ENCODE data around the gene MYO1E. TPM values are rescaled to one million over a fixed set of nuclear protein-coding genes. Genes with fewer than 3 reads are reported as not detected.
A peak's percentile ranks its signal among the peaks of the same experiment; 100 is the strongest.
"Not testable (repeated sequence)": the region's sequence is repeated elsewhere in the genome, so short reads cannot be mapped to it uniquely, and the experiment has no call there.

Gene MYO1E
- total RNA-seq, 1 donor from 2014 or later: 33.6 TPM

DNA sequence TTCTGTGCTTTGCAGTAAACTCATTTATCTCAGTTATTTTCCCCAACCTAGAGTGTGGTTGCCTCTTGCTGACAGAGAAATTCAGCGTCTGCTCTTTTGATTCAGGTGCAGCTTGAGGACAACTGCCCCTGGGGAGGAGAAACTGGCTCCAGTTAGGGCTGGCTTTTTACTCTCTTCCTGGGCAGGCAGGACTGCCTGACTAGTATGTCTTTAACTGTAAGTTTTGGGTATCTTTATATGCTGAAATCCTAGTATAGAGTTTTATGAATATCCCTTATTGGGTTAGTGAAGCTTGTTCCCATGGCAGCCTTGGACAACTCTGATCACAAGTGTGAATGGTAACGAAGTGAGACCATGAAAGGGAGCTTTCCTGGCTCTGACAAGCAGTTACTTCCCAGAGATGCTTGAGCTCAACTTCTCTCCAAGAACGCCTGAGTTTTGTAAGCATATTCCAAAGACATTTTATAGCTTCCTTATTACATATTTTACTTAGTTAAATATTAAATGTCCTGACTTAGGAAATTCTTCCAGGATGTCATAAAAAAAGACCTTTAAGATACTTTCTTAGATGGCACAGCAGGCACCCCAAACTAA is 240.6 kb downstream of the MYO1E start:
- Mint-ChIP-seq H3K27ac (no peak overlapping the region), H3K9me3 (peaks cover 21% of the 10 kb centered on the region), H3K36me3 (ENCODE audit: low read depth) (peaks cover 63% of the 10 kb centered on the region), H3K4me3 (no peak overlapping the region), H3K4me1 (ENCODE audit: low read depth) (peaks cover 6% of the 10 kb centered on the region), H3K27me3 (ENCODE audit: insufficient read depth) (no peaks in the 10 kb centered on the region)
- intact Hi-C loops (cut with micrococcal nuclease): no loop called here
- no peak for DNase-seq (ENCODE audit: low spot score)

DNA sequence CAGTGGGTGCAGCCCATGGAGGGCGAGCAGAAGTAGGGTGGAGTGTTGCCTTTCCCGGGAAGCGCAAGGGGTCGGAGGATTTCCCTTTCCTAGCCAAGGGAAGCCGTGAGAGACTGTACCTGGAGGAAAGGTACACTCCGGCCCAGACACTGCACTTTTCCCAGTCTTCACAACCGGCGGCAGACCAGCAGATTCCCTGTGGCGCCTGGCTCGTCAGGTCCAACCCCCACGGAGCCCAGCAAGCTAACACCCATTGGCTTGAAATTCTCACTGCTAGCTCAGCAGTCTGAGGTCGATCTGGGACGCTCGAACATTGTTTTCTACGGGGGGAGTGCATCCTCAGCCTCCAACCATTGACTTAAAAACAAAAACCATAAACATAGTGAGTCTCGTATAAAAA is 241.2 kb downstream of the MYO1E start:
- Mint-ChIP-seq H3K36me3 (ENCODE audit: low read depth) (peaks cover 69% of the 10 kb centered on the region), H3K27ac (no peak overlapping the region), H3K27me3 (ENCODE audit: insufficient read depth) (no peaks in the 10 kb centered on the region), H3K4me3 (no peak overlapping the region), H3K9me3 (peaks cover 21% of the 10 kb centered on the region), H3K4me1 (ENCODE audit: low read depth) (peaks cover 6% of the 10 kb centered on the region)
- intact Hi-C loops (cut with micrococcal nuclease): no loop called here
- DNase-seq (ENCODE audit: low spot score): no peak

DNA sequence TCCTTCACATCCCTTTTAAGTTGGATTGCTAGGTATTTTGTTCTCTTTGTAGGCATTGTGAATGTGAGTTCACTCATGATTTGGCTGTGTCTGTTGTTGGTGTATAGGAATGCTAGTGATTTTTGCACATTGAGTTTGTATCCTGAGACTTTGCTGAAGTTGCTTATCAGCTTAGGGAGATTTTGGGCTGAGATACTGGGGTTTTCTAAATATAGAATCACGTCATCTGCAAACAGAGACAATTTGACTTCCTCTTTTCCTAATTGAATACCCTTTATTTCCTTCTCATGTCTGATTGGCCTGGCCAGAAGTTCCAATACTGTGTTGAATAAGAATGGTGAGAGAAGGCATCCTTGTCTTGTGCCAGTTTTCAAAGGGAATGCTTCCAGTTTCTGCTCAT is 245.4 kb downstream of the MYO1E start:
- Mint-ChIP-seq H3K9me3 (peaks cover 21% of the 10 kb centered on the region), H3K36me3 (ENCODE audit: low read depth) (peaks cover 83% of the 10 kb centered on the region)
- intact Hi-C loops (cut with micrococcal nuclease); H3K4me1 Mint-ChIP-seq (ENCODE audit: low read depth); H3K27me3 Mint-ChIP-seq (ENCODE audit: insufficient read depth); H3K27ac Mint-ChIP-seq; H3K4me3 Mint-ChIP-seq; DNase-seq (ENCODE audit: low spot score): not testable (repeated sequence)

DNA sequence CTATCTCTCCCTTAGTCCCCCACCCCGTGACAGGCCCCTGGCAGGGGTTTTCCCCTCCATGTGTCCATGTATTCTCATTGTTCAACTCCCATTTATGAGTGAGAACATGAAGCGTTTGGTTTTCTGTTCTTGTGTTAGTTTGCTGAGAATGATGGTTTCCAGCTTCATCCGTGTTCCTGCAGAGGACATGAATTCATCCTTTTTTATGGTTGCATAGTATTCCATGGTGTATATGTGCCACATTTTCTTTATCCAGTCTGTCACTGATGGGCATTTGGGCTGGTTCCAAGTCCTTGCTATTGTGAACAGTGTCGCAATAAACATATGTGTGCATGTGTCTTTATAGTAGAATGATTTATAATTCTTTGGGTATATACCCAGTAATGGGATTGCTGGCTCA is 247.0 kb downstream of the MYO1E start:
- Mint-ChIP-seq H3K36me3 (ENCODE audit: low read depth) (peaks cover 79% of the 10 kb centered on the region), H3K9me3 (peaks cover 21% of the 10 kb centered on the region)
- H3K4me1 Mint-ChIP-seq (ENCODE audit: low read depth); H3K27ac Mint-ChIP-seq; intact Hi-C loops (cut with micrococcal nuclease); H3K4me3 Mint-ChIP-seq; DNase-seq (ENCODE audit: low spot score); H3K27me3 Mint-ChIP-seq (ENCODE audit: insufficient read depth): not testable (repeated sequence)

DNA sequence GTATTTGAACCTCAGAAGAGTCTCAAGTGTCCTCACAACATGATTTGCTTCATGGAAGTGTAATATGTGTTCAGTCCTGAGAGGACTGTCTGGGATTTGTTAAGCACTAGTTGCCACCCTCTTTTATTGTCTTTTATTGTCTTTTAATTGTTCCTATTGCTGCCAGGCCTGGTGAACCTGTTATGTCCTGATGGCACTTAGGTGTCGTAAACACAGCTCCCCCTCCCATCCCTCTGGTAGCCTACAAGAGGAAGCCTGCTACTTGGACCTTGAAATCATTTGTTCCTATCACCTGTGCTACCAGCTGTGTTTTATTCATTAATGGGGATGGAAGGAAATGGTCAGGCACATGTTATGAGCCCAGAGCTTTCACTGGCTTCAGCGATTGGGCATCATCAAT is 248.4 kb downstream of the MYO1E start:
- Mint-ChIP-seq H3K36me3 (ENCODE audit: low read depth) (peaks cover 73% of the 10 kb centered on the region), H3K9me3 (peaks cover 10% of the 10 kb centered on the region), H3K4me3 (no peak overlapping the region), H3K27me3 (ENCODE audit: insufficient read depth) (no peaks in the 10 kb centered on the region), H3K27ac (no peak overlapping the region), H3K4me1 (ENCODE audit: low read depth) (peaks cover 6% of the 10 kb centered on the region)
- intact Hi-C loops (cut with micrococcal nuclease): no loop called here
- DNase-seq (ENCODE audit: low spot score): no peak

DNA sequence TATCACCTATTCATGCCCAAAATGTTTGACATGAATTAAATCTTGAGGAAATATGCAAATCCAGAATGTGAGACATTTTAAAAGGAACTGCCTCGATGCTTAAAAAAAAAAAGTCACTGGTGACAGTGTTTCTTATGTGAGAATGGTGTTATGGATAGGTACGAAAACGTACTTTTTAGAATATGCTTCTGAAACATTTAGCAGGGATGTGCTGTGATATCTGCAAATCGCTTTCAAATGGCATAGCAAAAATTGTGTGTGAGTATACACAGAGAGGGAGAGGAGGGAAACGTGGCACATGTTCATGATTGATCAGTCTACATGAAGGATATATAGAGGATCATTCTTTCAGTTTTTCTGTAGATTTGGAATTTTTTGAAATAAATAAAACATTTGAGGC is 251.7 kb downstream of the MYO1E start:
- Mint-ChIP-seq H3K9me3 (no peaks in the 10 kb centered on the region), H3K4me3 (no peak overlapping the region), H3K27ac (no peak overlapping the region), H3K27me3 (ENCODE audit: insufficient read depth) (no peaks in the 10 kb centered on the region), H3K4me1 (ENCODE audit: low read depth) (no peaks in the 10 kb centered on the region), H3K36me3 (ENCODE audit: low read depth) (peaks cover 61% of the 10 kb centered on the region)
- DNase-seq (ENCODE audit: low spot score): no peak
- intact Hi-C loops (cut with micrococcal nuclease): no loop called here

DNA sequence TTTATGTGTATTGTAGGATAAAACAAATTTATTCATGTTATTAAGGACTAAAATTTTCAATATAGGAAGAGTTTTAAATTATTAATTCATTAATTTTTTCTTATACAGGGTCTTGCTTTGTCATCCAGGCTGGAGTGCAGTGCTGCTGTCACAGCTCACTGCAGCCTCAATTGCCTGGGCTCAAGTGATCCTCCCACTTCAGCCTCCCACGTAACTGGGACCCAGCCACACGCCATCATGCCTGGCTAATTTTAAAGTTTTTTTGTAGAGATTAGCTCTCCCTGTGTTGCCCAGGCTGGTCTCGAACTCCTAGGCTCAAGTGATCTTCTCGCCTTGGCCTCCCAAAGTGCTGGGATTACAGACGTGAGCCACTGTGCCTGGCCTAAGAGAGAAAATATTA is 253.0 kb downstream of the MYO1E start:
- no peak for DNase-seq (ENCODE audit: low spot score)
- H3K27me3 Mint-ChIP-seq (ENCODE audit: insufficient read depth): no peaks in the 10 kb centered on the region
- H3K4me3 Mint-ChIP-seq: no peak overlapping the region
- H3K4me1 Mint-ChIP-seq (ENCODE audit: low read depth): no peaks in the 10 kb centered on the region
- H3K27ac Mint-ChIP-seq: no peak overlapping the region
- intact Hi-C loops (cut with micrococcal nuclease): no loop called here
- peaks cover 58% of the 10 kb centered on the region for H3K36me3 Mint-ChIP-seq (ENCODE audit: low read depth)
- H3K9me3 Mint-ChIP-seq: no peaks in the 10 kb centered on the region

DNA sequence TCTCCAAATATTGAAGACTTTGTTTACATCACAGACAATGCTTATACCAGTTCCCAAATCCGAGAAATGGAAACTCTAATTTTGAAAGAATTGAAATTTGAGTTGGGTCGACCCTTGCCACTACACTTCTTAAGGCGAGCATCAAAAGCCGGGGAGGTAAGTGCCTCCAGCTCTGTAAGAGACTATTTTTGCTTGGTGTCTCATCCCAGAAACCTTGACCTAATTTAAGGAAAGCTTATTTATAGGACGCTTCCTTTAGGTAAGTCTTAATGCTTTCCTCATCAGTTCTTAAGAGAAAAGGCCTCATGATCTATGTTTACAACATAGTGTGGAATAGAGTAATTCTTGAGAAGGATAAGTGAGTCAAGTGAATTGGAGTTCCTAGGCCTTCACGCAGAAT is 255.9 kb downstream of the MYO1E start:
- intact Hi-C loops (cut with micrococcal nuclease): no loop called here
- Mint-ChIP-seq H3K4me1 (ENCODE audit: low read depth) (peaks cover 5% of the 10 kb centered on the region), H3K27me3 (ENCODE audit: insufficient read depth) (no peaks in the 10 kb centered on the region), H3K9me3 (no peaks in the 10 kb centered on the region), H3K36me3 (ENCODE audit: low read depth) (peaks cover 51% of the 10 kb centered on the region), H3K4me3 (no peak overlapping the region), H3K27ac (no peak overlapping the region)
- no peak for DNase-seq (ENCODE audit: low spot score)

DNA sequence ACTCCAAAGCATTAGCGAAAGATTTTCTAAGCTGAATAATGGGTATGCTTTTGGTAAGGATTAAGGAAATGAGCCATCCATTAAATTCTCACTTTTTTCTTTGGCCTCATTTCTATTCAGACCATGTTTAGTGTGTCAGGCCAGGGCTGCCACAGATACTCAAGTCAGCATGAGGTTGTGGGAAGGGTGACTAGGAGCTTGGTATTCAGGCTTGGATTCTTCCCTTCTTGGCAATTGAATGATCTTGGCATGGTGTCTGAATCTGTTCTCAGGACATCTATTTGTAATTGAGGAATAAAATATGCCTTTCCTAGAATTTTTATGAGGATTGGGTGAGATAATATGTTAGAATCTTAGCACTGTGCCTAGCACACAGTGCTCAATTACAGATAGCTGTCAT is 256.5 kb downstream of the MYO1E start:
- intact Hi-C loops (cut with micrococcal nuclease): no loop called here
- H3K4me3 Mint-ChIP-seq: no peak overlapping the region

DNA sequence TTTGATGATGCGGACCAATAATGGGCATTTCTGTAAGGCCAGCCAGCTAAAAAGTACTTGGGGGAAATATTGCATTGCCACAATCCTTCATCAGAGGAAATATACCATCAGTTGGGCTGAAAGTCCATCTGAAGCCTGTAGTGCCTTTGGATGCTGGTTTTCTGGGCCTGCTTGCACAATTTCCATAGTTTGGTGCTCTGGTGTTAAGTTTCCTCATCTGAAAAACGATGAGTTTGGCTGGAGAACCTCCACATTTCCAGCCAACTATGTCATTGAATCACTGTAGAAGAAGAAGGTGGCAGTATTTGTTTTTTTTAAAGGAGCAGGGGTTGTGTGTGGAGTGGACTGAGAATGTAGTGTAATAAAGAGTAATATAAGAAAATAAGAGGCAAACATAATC is 257.6 kb downstream of the MYO1E start:
- Mint-ChIP-seq H3K4me1 (ENCODE audit: low read depth) (peaks cover 20% of the 10 kb centered on the region), H3K9me3 (no peaks in the 10 kb centered on the region), H3K36me3 (ENCODE audit: low read depth) (peaks cover 50% of the 10 kb centered on the region), H3K27ac (no peak overlapping the region), H3K27me3 (ENCODE audit: insufficient read depth) (no peaks in the 10 kb centered on the region), H3K4me3 (no peak overlapping the region)
- DNase-seq (ENCODE audit: low spot score): no peak
- intact Hi-C loops (cut with micrococcal nuclease): no loop called here

More for the DNA sequence above, 256.5 kb downstream of the MYO1E start:
- no peak overlapping the region for H3K27ac Mint-ChIP-seq
- DNase-seq (ENCODE audit: low spot score): no peak
- peaks cover 48% of the 10 kb centered on the region for H3K36me3 Mint-ChIP-seq (ENCODE audit: low read depth)
- no peaks in the 10 kb centered on the region for H3K9me3 Mint-ChIP-seq
- peaks cover 10% of the 10 kb centered on the region for H3K4me1 Mint-ChIP-seq (ENCODE audit: low read depth)
- H3K27me3 Mint-ChIP-seq (ENCODE audit: insufficient read depth): no peaks in the 10 kb centered on the region

DNA sequence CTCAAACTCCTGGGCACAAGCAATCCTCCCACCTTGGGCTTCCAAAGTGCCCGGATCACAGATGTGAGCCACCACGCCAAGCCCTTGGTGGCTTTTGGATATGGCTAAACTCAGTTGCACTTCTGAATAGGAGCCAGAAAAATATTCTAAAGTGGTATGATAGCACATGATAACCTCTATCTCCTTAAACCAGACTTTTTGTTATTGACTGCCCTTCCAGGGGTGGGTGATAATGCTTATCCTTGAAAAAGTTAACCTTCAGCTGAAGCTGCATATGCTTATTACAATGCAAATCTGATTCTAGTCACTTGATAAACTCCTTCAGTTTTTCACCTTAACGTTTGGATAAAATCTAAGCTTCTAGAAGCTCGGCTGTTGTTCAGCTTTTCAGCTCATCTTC is 261.4 kb downstream of the MYO1E start:
- no peaks in the 10 kb centered on the region for H3K27me3 Mint-ChIP-seq (ENCODE audit: insufficient read depth)
- intact Hi-C loops (cut with micrococcal nuclease): no loop called here
- DNase-seq (ENCODE audit: low spot score): no peak
- peaks cover 44% of the 10 kb centered on the region for H3K36me3 Mint-ChIP-seq (ENCODE audit: low read depth)
- H3K4me1 Mint-ChIP-seq (ENCODE audit: low read depth): peaks cover 47% of the 10 kb centered on the region
- no peak overlapping the region for H3K27ac Mint-ChIP-seq
- H3K9me3 Mint-ChIP-seq: no peaks in the 10 kb centered on the region
- H3K4me3 Mint-ChIP-seq: no peak overlapping the region

DNA sequence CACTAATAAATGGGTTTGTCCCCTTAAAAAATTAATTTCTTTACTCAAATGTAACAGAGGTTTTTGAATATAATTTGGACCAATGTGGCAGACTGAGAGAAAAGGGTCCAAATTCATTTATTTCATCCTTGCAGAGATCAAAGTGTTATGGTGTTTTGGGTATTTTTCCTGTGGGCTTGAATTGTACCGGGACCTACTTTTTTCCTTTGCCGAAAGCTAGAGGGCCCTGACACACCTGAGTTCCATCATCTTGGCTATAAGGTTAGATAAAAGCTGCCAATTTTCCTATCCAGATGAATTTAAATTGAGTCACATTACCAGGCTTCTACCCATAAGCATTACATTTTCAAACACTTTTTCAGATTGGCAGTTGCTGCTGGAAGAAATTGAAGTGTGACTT is 266.8 kb downstream of the MYO1E start:
- Mint-ChIP-seq H3K27ac (peak overlapping the region; percentile 99), H3K27me3 (ENCODE audit: insufficient read depth) (no peaks in the 10 kb centered on the region), H3K4me3 (peak overlapping the region; percentile 96), H3K9me3 (no peaks in the 10 kb centered on the region), H3K36me3 (ENCODE audit: low read depth) (peaks cover 18% of the 10 kb centered on the region), H3K4me1 (ENCODE audit: low read depth) (peaks cover 53% of the 10 kb centered on the region)
- intact Hi-C loops (cut with micrococcal nuclease): loop anchor here (1.0 to 10.0 kb wide), 8 partner anchors 31 to 1369 kb away; partner anchors contain the start of genes BNIP2, GTF2A2, ICE2 and RNF111
- no peak for DNase-seq (ENCODE audit: low spot score)

DNA sequence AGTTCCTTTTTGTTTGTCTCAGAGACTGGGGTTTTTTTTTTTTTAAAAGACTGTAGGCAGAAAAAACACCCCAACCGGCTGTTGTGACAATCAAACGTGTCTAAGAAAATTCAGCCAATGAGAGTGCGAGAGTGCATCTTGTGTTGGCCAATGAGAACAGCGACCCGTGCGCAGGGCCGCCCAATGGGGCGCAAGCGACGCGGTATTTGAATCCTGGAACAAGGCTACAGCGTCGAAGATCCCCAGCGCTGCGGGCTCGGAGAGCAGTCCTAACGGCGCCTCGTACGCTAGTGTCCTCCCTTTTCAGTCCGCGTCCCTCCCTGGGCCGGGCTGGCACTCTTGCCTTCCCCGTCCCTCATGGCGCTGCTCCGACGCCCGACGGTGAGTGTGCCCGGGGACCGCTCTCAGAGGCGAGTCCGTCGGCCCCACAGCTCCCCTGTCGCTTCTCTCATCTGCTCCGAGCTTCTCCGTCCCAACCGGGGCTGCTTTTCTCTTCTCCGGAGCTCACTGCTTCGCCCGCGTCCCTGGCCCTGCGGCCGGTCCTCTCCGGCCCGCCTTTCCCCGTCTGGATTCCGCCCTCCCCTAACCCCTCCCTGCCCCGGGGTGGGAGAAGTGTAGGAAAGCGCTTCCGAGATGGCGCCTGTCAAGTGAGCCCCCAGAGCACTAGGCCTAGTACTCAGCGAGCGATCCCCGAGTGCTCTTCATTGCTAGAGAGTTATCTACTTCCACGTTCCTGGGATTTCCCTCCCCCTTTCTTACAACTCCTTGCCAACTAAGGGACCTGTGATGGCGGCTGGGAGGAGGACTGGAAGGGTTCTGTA is 267.5 kb downstream of the MYO1E start, which contains the start of gene CCNB2:
Gene CCNB2, plus strand, starts transcription at position 235 of the 821 bp plus-strand sequence. Its CDS starts 123 bp downstream, at position 358.
- no peaks in the 10 kb centered on the region for H3K9me3 Mint-ChIP-seq
- H3K4me1 Mint-ChIP-seq (ENCODE audit: low read depth): peaks cover 46% of the 10 kb centered on the region
- H3K4me3 Mint-ChIP-seq: peak within 1 kb of the TSS; percentile 96
- DNase-seq (ENCODE audit: low spot score): peak; percentile 85
- H3K27ac Mint-ChIP-seq: peak within 1 kb of the TSS; percentile 99
- no peaks in the 10 kb centered on the region for H3K27me3 Mint-ChIP-seq (ENCODE audit: insufficient read depth)
- intact Hi-C loops (cut with micrococcal nuclease): loop anchor here (1.0 to 10.0 kb wide), 9 partner anchors 31 to 1370 kb away; partner anchors contain the start of genes BNIP2, GTF2A2, ICE2 and RNF111
- H3K36me3 Mint-ChIP-seq (ENCODE audit: low read depth): peaks cover 17% of the 10 kb centered on the region

Data from activated T-helper 1 cell treated with anti-CD3 and anti-CD28 coated beads, Interleukin-12 subunit alpha, Interleukin-12 subunit beta, Interleukin-2, Interleukin-4 antibody, amounts not matched to agents 30 ng/mL and 10 ng/mL and 1 ng/mL, durations not matched to agents 14 hours and 24 hours and 36 hours (primary cell).